SK-N-SH (cell line): ENCODE results near the gene EMX1. TPM values are rescaled to one million over a fixed set of nuclear protein-coding genes. Genes with fewer than 3 reads are reported as not detected.

Source experiments
- CTCF ChIA-PET: fragments of 300-600, 350-600 bp; formaldehyde crosslinking; extraction: SDS; loops from one replicate; lab custom pipeline; 2021; lab: Yijun Ruan, JAX
- POLR2A ChIA-PET: fragments of 350-600 bp; sonication (Branson Sonifier 250); formaldehyde crosslinking; extraction: SDS; loops from one replicate; lab custom pipeline; 2020; ENCODE audit warnings: antibody characterized with exemption, inconsistent platforms; lab: Yijun Ruan, JAX
- DNase-seq: peaks from one replicate; pipeline ENCODE4 v3.0.0; 2012
- H2AFZ ChIP-seq: fragments of 200-600 bp; sonication (generic); 2 replicates; pipeline ENCODE4 v1.8.1; 2016; ENCODE audit warnings: antibody characterized with exemption, mild to moderate bottlenecking, low read depth
- H3F3A ChIP-seq: fragments of 200-600 bp; sonication (generic); replicated peaks from 2 replicates; pipeline ENCODE3; 2016; ENCODE audit warnings: antibody characterized with exemption, mild to moderate bottlenecking; ENCODE audit not compliant: insufficient read depth
- H3K27ac ChIP-seq, 2 experiments: fragments of 200-500 bp in 1 of 2; fragments of 200-600 bp in 1 of 2; sonication (Bioruptor generic) in 1 of 2; sonication (generic), shearing (Covaris generic) in 1 of 2; 2 replicates each; pipeline versions ENCODE4 v1.5.1 to v1.6.1; 2014 to 2016; ENCODE audit warnings: low read depth in 2 of 2, inconsistent platforms in 1 of 2, low read length in 1 of 2, mild to moderate bottlenecking in 1 of 2, mixed read lengths in 1 of 2
- H3K27me3 ChIP-seq: fragments of 200-600 bp; sonication (generic), shearing (Covaris generic); 2 replicates; pipeline ENCODE4 v1.6.1; 2016; ENCODE audit warnings: mixed run types; ENCODE audit not compliant: insufficient read depth
- H3K36me3 ChIP-seq, 2 experiments: fragments of 200-500 bp in 1 of 2; fragments of 200-600 bp in 1 of 2; sonication (Bioruptor generic) in 1 of 2; sonication (generic) in 1 of 2; replicated peaks in 1 of 2; 2 replicates each; pipeline versions ENCODE3 to v1.5.1; 2014 to 2016; ENCODE audit warnings: low read length in 1 of 2, mild to moderate bottlenecking in 1 of 2; ENCODE audit not compliant: insufficient read depth in 2 of 2, control insufficient read depth in 1 of 2
- H3K4me1 ChIP-seq, 2 experiments: fragments of 200-500 bp in 1 of 2; fragments of 200-600 bp in 1 of 2; sonication (Bioruptor generic) in 1 of 2; sonication (generic), shearing (Covaris generic) in 1 of 2; 2 replicates each; pipeline versions ENCODE4 v1.5.1 to v1.6.1; 2014 to 2016; ENCODE audit warnings: low read depth in 1 of 2, low read length in 1 of 2, mixed run types in 1 of 2; ENCODE audit not compliant: insufficient read depth in 2 of 2, control insufficient read depth in 1 of 2
- H3K4me2 ChIP-seq: fragments of 200-600 bp; sonication (generic), shearing (Covaris generic); 2 replicates; pipeline ENCODE4 v1.6.1; 2017; ENCODE audit warnings: mixed run types
- H3K4me3 ChIP-seq, 2 experiments: fragments of 200-500 bp in 1 of 2; fragments of 200-600 bp in 1 of 2; sonication (Bioruptor generic) in 1 of 2; sonication (generic), shearing (Covaris generic) in 1 of 2; 2 replicates each; pipeline versions ENCODE4 v1.5.1 to v1.8.1; 2014 to 2016; ENCODE audit warnings: low read depth in 2 of 2, inconsistent platforms in 1 of 2, low read length in 1 of 2, mild to moderate bottlenecking in 1 of 2, mixed read lengths in 1 of 2, moderate library complexity in 1 of 2
- H3K79me2 ChIP-seq: fragments of 200-600 bp; sonication (generic); 2 replicates; pipeline ENCODE4 v1.8.1; 2017; ENCODE audit warnings: mild to moderate bottlenecking; ENCODE audit not compliant: insufficient read depth
- H3K9ac ChIP-seq: fragments of 200-600 bp; sonication (generic); 2 replicates; pipeline ENCODE4 v1.6.1; 2017; ENCODE audit warnings: mixed run types
- H3K9me2 ChIP-seq: fragments of 200-600 bp; sonication (generic); 2 replicates; pipeline ENCODE4 v1.6.1; 2017; ENCODE audit warnings: mixed run types
- H3K9me3 ChIP-seq: fragments of 200-600 bp; sonication (generic); 2 replicates; pipeline ENCODE4 v1.6.1; 2017; ENCODE audit warnings: mixed run types, mild to moderate bottlenecking, moderate library complexity
- H4K20me1 ChIP-seq: fragments of 200-600 bp; sonication (generic); 2 replicates; pipeline ENCODE4 v1.6.1; 2017; ENCODE audit warnings: mild to moderate bottlenecking, mixed run types; ENCODE audit not compliant: insufficient read depth
- CHD2 ChIP-seq: fragments of 150-350 bp; IDR thresholded peaks from 2 replicates; pipeline ENCODE4 v1.6.1; 2018; ENCODE audit warnings: low read length; ENCODE audit not compliant: partially characterized antibody
- EZH2phosphoT487 ChIP-seq: fragments of 200-600 bp; sonication (generic); IDR thresholded peaks from 2 replicates; pipeline ENCODE4 v1.6.1; 2017; ENCODE audit warnings: low read depth, mixed run types, mild to moderate bottlenecking, antibody characterized with exemption, moderate library complexity, borderline replicate concordance
- FOXJ3 ChIP-seq: sonication (generic); formaldehyde crosslinking; IDR thresholded peaks from 2 replicates; pipeline ENCODE4 v1.5.1; 2020; ENCODE audit warnings: mild to moderate bottlenecking, missing genetic modification reagents
- GABPA ChIP-seq: IDR thresholded peaks from 2 replicates; pipeline ENCODE4 v1.4.0; 2012; ENCODE audit warnings: low read depth, mild to moderate bottlenecking
- GATA2 ChIP-seq: sonication (generic); formaldehyde crosslinking; IDR thresholded peaks from 2 replicates; pipeline ENCODE4 v1.5.0; 2020; ENCODE audit warnings: mild to moderate bottlenecking, missing genetic modification reagents
- MAX ChIP-seq: IDR thresholded peaks from 2 replicates; pipeline ENCODE4 v1.4.0; 2012; ENCODE audit warnings: low read depth
- MEF2A ChIP-seq: IDR thresholded peaks from 2 replicates; pipeline ENCODE4 v1.4.0; 2012; ENCODE audit warnings: low read depth, borderline replicate concordance
- MXI1 ChIP-seq: IDR thresholded peaks from 2 replicates; pipeline ENCODE4 v1.6.1; 2012; ENCODE audit warnings: mild to moderate bottlenecking, low read depth, low read length, improper control_type of control experiment
- NRF1 ChIP-seq: IDR thresholded peaks from 2 replicates; pipeline ENCODE4 v1.6.1; 2012; ENCODE audit warnings: low read depth, mild to moderate bottlenecking, low read length
- PBX3 ChIP-seq: IDR thresholded peaks from 2 replicates; pipeline ENCODE4; 2012
- POLR2AphosphoS5 ChIP-seq: IDR thresholded peaks from 2 replicates; pipeline ENCODE4 v1.6.1; 2012; ENCODE audit warnings: low read depth, low read length
- RAD21 ChIP-seq: IDR thresholded peaks from 2 replicates; pipeline ENCODE4 v1.6.1; 2012; ENCODE audit warnings: mild to moderate bottlenecking, low read length
- RCOR1 ChIP-seq: fragments of 150-350 bp; IDR thresholded peaks from 2 replicates; pipeline ENCODE4 v1.6.1; 2017; ENCODE audit warnings: antibody characterized with exemption, low read length
- RXRA ChIP-seq: IDR thresholded peaks from 2 replicates; pipeline ENCODE4 v1.4.0; 2012; ENCODE audit warnings: low read depth, mild to moderate bottlenecking, borderline replicate concordance
- TAF1 ChIP-seq: IDR thresholded peaks from 2 replicates; pipeline ENCODE4 v1.6.1; 2012; ENCODE audit warnings: low read depth, mild to moderate bottlenecking, low read length, moderate library complexity, borderline replicate concordance
- TCF12 ChIP-seq: IDR thresholded peaks from 2 replicates; pipeline ENCODE4 v1.4.0; 2012
- WGBS: methylation state at CpG from one replicate; pipeline ENCODE4 v1.1.6; 2017; ENCODE audit warnings: low lambda C conversion rate; 5-methylcytosine and 5-hydroxymethylcytosine counted together
- polyA plus RNA-seq, 3 experiments: library from polyadenylated mRNA; depleted of rRNA; stranded (reverse); fragments of >200 nt; gene quantifications; 2 replicates each; pipeline ENCODE4 v1.2.3, GENCODE V29; 2012
- TF ChIP-seq, protein P1 (sequence below): fragments of 150-350 bp; IDR thresholded peaks from 2 replicates; pipeline ENCODE4 v1.6.1; 2017; ENCODE audit warnings: antibody characterized with exemption, low read length, low read depth, borderline replicate concordance
- TF ChIP-seq, protein P2 (sequence below): IDR thresholded peaks from 2 replicates; pipeline ENCODE4 v1.6.1; 2012; ENCODE audit warnings: mild to moderate bottlenecking, low read depth, low read length, moderate library complexity

Gene EMX1
- polyA plus RNA-seq, 1 of the 3 experiments (the other 2 are of a cell fraction): not detected

- Histone ChIP-seq H3K27ac (no peak overlapping the region), H3K9ac (no peak overlapping the region), H3K27me3 (no peaks in the 10 kb centered on the region), H4K20me1 (no peaks in the 10 kb centered on the region), H3K9me2 (no peaks in the 10 kb centered on the region), H3K36me3 (peaks cover 0 to 3% of the 10 kb centered on the region in 2 experiments), H3K79me2 (no peaks in the 10 kb centered on the region), H3F3A (no peaks in the 10 kb centered on the region), H3K9me3 (no peaks in the 10 kb centered on the region), H2AFZ (no peak overlapping the region), H3K4me1 (peaks cover 0 to 15% of the 10 kb centered on the region in 2 experiments; a peak in 1 of 4 replicates), H3K4me3 (no peak overlapping the region), H3K4me2 (no peak overlapping the region)
- POLR2A ChIA-PET: no interaction called here
- TF ChIP-seq POLR2AphosphoS5 (no peak), MEF2A (no peak), MAX (no peak), RCOR1 (no peak), MXI1 (no peak), GABPA (no peak), GATA2 (CRISPR knock-in tag) (no peak), RXRA (no peak), CHD2 (no peak), TAF1 (no peak), PBX3 (no peak), EZH2phosphoT487 (no peak), FOXJ3 (CRISPR knock-in tag) (no peak)
- TF ChIP-seq, protein P1, sequence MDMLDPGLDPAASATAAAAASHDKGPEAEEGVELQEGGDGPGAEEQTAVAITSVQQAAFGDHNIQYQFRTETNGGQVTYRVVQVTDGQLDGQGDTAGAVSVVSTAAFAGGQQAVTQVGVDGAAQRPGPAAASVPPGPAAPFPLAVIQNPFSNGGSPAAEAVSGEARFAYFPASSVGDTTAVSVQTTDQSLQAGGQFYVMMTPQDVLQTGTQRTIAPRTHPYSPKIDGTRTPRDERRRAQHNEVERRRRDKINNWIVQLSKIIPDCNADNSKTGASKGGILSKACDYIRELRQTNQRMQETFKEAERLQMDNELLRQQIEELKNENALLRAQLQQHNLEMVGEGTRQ: no peak
- CTCF ChIA-PET: interaction anchor here (1.5 to 4.1 kb wide), 3 partner anchors 8 to 78 kb away, joined by 4 to 33 read pairs (median 18); no protein-coding TSS in a partner anchor
- DNase-seq: no peak
- 93% methylated on average over 6 of the region's 7 CpGs for WGBS
Observed at GRCh38 chr2:72971036-72971435, 53.7 kb downstream of the EMX1 start.

DNA sequence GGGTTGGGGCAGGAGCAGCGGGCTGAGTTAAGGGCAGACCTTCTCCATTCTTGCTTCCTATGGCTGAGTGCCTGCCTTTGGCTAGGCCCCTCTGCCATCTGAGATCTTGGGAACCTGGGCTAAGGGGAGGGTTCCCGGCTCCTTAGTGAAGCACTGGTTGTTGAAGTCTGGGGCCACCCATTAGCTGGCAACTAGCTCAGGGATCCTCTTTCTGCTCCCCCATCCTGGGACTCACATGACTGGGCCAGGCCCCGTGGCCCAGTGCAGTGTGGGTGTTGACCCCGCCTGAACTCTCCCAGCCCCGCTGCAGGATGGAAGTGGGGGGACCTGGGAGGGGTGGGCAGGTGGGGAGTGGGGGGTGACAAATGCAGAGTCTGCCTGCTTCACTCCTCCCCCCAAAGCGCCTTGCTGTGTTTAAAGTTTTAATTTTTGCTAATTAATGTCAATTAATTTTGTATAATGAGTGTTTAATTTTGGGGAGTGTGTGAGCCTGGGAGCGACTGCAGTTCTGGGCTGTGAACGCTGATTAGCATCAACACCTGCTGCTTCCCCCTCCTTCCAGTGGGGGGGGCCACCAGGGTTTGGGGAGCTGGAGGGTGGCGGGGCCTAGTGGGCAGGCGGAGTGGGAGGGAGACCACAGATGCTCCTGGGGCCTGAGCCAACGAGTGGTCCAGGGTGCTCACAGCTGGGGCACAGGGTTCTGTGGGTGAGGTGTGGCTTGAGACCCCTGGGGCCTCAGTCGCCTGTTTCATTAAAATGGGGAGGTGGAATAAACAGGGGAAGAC is 55.2 kb downstream of the EMX1 start:
- peaks cover 0 to 15% of the 10 kb centered on the region in 2 experiments; a peak in 1 of 4 replicates for H3K4me1 ChIP-seq
- no peak overlapping the region for H3K9ac ChIP-seq
- H2AFZ ChIP-seq: no peak overlapping the region
- WGBS: 96% methylated on average over 7 of the region's 12 CpGs
- no peaks in the 10 kb centered on the region for H3K79me2 ChIP-seq
- no peaks in the 10 kb centered on the region for H3K9me2 ChIP-seq
- ChIA-PET POLR2A (no interaction called here), CTCF (interaction anchor here (0.7 to 5.8 kb wide), 23 partner anchors 9 to 189 kb away, joined by 3 to 115 read pairs (median 7); partner anchors contain the start of genes EMX1 and SPR)
- no peaks in the 10 kb centered on the region for H3K27me3 ChIP-seq
- no peaks in the 10 kb centered on the region for H3K36me3 ChIP-seq
- H4K20me1 ChIP-seq: no peaks in the 10 kb centered on the region
- H3K4me3 ChIP-seq: no peak overlapping the region
- H3K4me2 ChIP-seq: no peak overlapping the region
- H3F3A ChIP-seq: no peaks in the 10 kb centered on the region
- H3K9me3 ChIP-seq: no peaks in the 10 kb centered on the region
- H3K27ac ChIP-seq: no peak overlapping the region
- no peak for DNase-seq
- TF ChIP-seq GABPA (no peak), NRF1 (no peak), RCOR1 (no peak), TCF12 (no peak), CHD2 (no peak), RAD21 (no peak), MAX (no peak)
- TF ChIP-seq, protein P2, sequence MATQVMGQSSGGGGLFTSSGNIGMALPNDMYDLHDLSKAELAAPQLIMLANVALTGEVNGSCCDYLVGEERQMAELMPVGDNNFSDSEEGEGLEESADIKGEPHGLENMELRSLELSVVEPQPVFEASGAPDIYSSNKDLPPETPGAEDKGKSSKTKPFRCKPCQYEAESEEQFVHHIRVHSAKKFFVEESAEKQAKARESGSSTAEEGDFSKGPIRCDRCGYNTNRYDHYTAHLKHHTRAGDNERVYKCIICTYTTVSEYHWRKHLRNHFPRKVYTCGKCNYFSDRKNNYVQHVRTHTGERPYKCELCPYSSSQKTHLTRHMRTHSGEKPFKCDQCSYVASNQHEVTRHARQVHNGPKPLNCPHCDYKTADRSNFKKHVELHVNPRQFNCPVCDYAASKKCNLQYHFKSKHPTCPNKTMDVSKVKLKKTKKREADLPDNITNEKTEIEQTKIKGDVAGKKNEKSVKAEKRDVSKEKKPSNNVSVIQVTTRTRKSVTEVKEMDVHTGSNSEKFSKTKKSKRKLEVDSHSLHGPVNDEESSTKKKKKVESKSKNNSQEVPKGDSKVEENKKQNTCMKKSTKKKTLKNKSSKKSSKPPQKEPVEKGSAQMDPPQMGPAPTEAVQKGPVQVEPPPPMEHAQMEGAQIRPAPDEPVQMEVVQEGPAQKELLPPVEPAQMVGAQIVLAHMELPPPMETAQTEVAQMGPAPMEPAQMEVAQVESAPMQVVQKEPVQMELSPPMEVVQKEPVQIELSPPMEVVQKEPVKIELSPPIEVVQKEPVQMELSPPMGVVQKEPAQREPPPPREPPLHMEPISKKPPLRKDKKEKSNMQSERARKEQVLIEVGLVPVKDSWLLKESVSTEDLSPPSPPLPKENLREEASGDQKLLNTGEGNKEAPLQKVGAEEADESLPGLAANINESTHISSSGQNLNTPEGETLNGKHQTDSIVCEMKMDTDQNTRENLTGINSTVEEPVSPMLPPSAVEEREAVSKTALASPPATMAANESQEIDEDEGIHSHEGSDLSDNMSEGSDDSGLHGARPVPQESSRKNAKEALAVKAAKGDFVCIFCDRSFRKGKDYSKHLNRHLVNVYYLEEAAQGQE: no peak
